Measurements from ENCODE around the gene ZNF112. TPM values are rescaled to one million over a fixed set of nuclear protein-coding genes. Genes with fewer than 3 reads are reported as not detected.

Gene ZNF112
- total and polyA plus RNA-seq, 4 donors = 1.9 to 8.0 (median 3.9) TPM

Other genes starting within 250 kb of the ZNF112 start
- 1 to 10 TPM; 4.5 to 8.8 TPM for gene ZNF225, start 243.3 kb downstream of the ZNF112 start, total RNA-seq
- 1 to 10 TPM in 1 of 2 donors, under 1 TPM in 1; 0.50 to 2.6 TPM for gene ZNF225, start 243.3 kb downstream of the ZNF112 start, polyA plus RNA-seq
- gene ZNF234, start 215.1 kb downstream of the ZNF112 start, total RNA-seq = 10 to 100 TPM in 1 of 2 donors, 1 to 10 TPM in 1; 9.6 to 18.5 TPM
- 1 to 10 TPM; 2.3 to 2.5 TPM for gene ZNF234, start 215.1 kb downstream of the ZNF112 start, polyA plus RNA-seq
- gene ZNF226, start 191.6 kb downstream of the ZNF112 start, total RNA-seq = 10 to 100 TPM; 15.8 to 23.6 TPM
- gene ZNF226, start 191.6 kb downstream of the ZNF112 start, polyA plus RNA-seq = 10 to 100 TPM in 1 of 2 donors, 1 to 10 TPM in 1; 9.5 to 28.2 TPM
- 10 to 100 TPM; 17.9 to 27.5 TPM for gene ZNF227, start 144.1 kb downstream of the ZNF112 start, total RNA-seq
- gene ZNF227, start 144.1 kb downstream of the ZNF112 start, polyA plus RNA-seq = 1 to 10 TPM; 5.0 to 6.6 TPM
- under 1 TPM; 0.19 to 0.36 TPM for gene ZNF233, start 96.8 kb downstream of the ZNF112 start, total RNA-seq
- gene ZNF233, start 96.8 kb downstream of the ZNF112 start, polyA plus RNA-seq = under 1 TPM; 0.67 to 0.75 TPM
- 10 to 100 TPM in 1 of 2 donors, 1 to 10 TPM in 1; 6.2 to 11.0 TPM for gene ZNF235, start 51.7 kb downstream of the ZNF112 start, total RNA-seq
- 1 to 10 TPM; 2.3 to 3.1 TPM for gene ZNF235, start 51.7 kb downstream of the ZNF112 start, polyA plus RNA-seq
- 1 to 10 TPM in 1 of 2 donors, under 1 TPM in 1; 0.84 to 3.1 TPM for gene ZNF285, start 44.9 kb upstream of the ZNF112 start, total RNA-seq
- 1 to 10 TPM in 1 of 2 donors, under 1 TPM in 1; 0.25 to 1.5 TPM for gene ZNF285, start 44.9 kb upstream of the ZNF112 start, polyA plus RNA-seq
- gene ZNF229, start 91.8 kb upstream of the ZNF112 start, total RNA-seq = 1 to 10 TPM; 5.4 to 7.4 TPM
- gene ZNF229, start 91.8 kb upstream of the ZNF112 start, polyA plus RNA-seq = 1 to 10 TPM in 1 of 2 donors, under 1 TPM in 1; 0.75 to 1.6 TPM
- 1 to 10 TPM; 4.2 to 7.7 TPM for gene ZNF180, start 143.8 kb upstream of the ZNF112 start, total RNA-seq
- 1 to 10 TPM; 2.6 to 3.3 TPM for gene ZNF180, start 143.8 kb upstream of the ZNF112 start, polyA plus RNA-seq
- gene CEACAM20, start 173.0 kb upstream of the ZNF112 start, total RNA-seq = not detected
- gene CEACAM20, start 173.0 kb upstream of the ZNF112 start, polyA plus RNA-seq = under 1 TPM in 1 of 2 donors, not detected in 1; 0.63 TPM

Data from aorta (tissue), 4 donors.